Measurements from ENCODE around the gene NXPE4. TPM values are rescaled to one million over a fixed set of nuclear protein-coding genes. Genes with fewer than 3 reads are reported as not detected.

The NXPE4 gene
- total RNA-seq, 1 experiment from 2014 or later, result not detected

DNA sequence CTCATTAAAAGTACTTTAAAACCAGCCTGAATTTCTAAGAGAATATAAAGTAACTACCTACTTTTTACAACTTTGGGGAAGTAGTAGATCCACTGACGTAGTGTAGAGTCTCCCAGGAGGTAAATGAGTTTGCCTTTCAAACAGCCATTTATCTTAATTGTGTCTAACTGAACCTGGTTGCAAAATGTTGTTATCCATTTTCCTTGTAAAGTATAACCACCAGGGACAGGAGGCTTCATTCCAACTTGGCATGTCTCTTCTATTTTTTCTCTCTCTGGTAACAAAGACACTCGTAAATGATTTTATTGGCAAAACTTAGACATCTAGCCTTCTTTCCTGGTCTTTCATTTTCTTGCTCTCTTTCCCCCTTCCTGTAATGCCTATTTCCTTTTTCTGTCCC is 72.8 kb downstream of the NXPE4 start:
- peaks cover 6% of the 10 kb centered on the region; the same call in 1 of the 2 replicates for H3K9me3 ChIP-seq (ENCODE audit: control insufficient read depth, insufficient read depth, low read depth, low read length)
- no TSS peak for BruUV-seq (replicated peaks)
- in situ Hi-C loops (cut with HindIII; ENCODE audit: low pct_unique_long_range_greater_than_20kb, low sequenced_read_pairs) (no loop called here), intact Hi-C loops (cut with micrococcal nuclease; ENCODE audit: unreplicated experiment) (no loop called here)
- DNase-seq (ENCODE audit: low read depth, low spot score), result no peak
- POLR2A ChIA-PET, result no interaction called here
- H3K27me3 ChIP-seq (ENCODE audit: control insufficient read depth, insufficient read depth, low read length), result no peaks in the 10 kb centered on the region
- no peaks in the 10 kb centered on the region for H3K36me3 ChIP-seq (ENCODE audit: control insufficient read depth, insufficient read depth, low read length)
- H3K27ac ChIP-seq (ENCODE audit: low read length), result no peak overlapping the region
- no peaks in the 10 kb centered on the region for H3K4me1 ChIP-seq (ENCODE audit: control insufficient read depth, insufficient read depth, low read length)
- no peak overlapping the region for H3K4me3 ChIP-seq (ENCODE audit: low read depth in 2 of 2, low read length in 2 of 2)
- CTCF ChIA-PET, result no interaction called here
- TF ChIP-seq, protein P1, sequence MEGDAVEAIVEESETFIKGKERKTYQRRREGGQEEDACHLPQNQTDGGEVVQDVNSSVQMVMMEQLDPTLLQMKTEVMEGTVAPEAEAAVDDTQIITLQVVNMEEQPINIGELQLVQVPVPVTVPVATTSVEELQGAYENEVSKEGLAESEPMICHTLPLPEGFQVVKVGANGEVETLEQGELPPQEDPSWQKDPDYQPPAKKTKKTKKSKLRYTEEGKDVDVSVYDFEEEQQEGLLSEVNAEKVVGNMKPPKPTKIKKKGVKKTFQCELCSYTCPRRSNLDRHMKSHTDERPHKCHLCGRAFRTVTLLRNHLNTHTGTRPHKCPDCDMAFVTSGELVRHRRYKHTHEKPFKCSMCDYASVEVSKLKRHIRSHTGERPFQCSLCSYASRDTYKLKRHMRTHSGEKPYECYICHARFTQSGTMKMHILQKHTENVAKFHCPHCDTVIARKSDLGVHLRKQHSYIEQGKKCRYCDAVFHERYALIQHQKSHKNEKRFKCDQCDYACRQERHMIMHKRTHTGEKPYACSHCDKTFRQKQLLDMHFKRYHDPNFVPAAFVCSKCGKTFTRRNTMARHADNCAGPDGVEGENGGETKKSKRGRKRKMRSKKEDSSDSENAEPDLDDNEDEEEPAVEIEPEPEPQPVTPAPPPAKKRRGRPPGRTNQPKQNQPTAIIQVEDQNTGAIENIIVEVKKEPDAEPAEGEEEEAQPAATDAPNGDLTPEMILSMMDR (IDR thresholded peaks at IDR 0.05), result no peak
- no peak for TF ChIP-seq POLR2AphosphoS5 (IDR thresholded peaks at IDR 0.05; ENCODE audit: low read depth, low read length)
- TF ChIP-seq SIN3A (IDR thresholded peaks at IDR 0.05; ENCODE audit: borderline replicate concordance, insufficient read depth, low read depth, low read length), result no peak
- no peak for ATAC-seq

Other genes starting within 250 kb of the NXPE4 start
- 6.2 TPM for gene C11orf71, start 195.3 kb downstream of the NXPE4 start, total RNA-seq (2021; ENCODE audit: unreplicated experiment)
- gene RBM7, start 195.1 kb downstream of the NXPE4 start, total RNA-seq (2021; ENCODE audit: unreplicated experiment), result 35.2 TPM
- 111 TPM for gene REXO2, start 156.3 kb downstream of the NXPE4 start, total RNA-seq (2021; ENCODE audit: unreplicated experiment)
- gene NXPE1, start 35.9 kb downstream of the NXPE4 start, total RNA-seq (2021; ENCODE audit: unreplicated experiment), result not detected
- gene NXPE2, start 82.7 kb upstream of the NXPE4 start, total RNA-seq (2021; ENCODE audit: unreplicated experiment), result not detected

Data from Panc1 (cell line).